HepG2 (cell line): ENCODE data around the gene PPM1M. TPM values are rescaled to one million over a fixed set of nuclear protein-coding genes. Genes with fewer than 3 reads are reported as not detected.

Experiments used
- AGO2 ChIP-seq: fragments of 200-400 bp; formaldehyde crosslinking; optimal IDR thresholded peaks from 2 replicates; pipeline ENCODE3; 2017; ENCODE audit warnings: mild to moderate bottlenecking, low read depth, low read length, moderate library complexity
- FIP1L1 ChIP-seq: fragments of 200-400 bp; formaldehyde crosslinking; IDR thresholded peaks from 2 replicates; pipeline ENCODE4 v1.6.1; 2018; ENCODE audit warnings: low read depth, mild to moderate bottlenecking, low read length, moderate library complexity, borderline replicate concordance; ENCODE audit not compliant: insufficient read depth
- KDM3A ChIP-seq: IDR thresholded peaks from 2 replicates; pipeline ENCODE4 v1.6.1; 2018; ENCODE audit warnings: low read depth, missing compliant biosample characterization
- KDM6A ChIP-seq: IDR thresholded peaks from 2 replicates; pipeline ENCODE4 v1.6.1; 2016; ENCODE audit warnings: low read depth
- MAZ ChIP-seq, 2 experiments: sonication (generic) in 1 of 2; formaldehyde crosslinking in 1 of 2; IDR thresholded peaks; 2 replicates each; pipeline versions ENCODE4 v1.5.0 to v1.6.1; 2012 to 2020; ENCODE audit warnings: low read depth in 2 of 2, mild to moderate bottlenecking in 2 of 2, borderline replicate concordance in 1 of 2, improper control_type of control experiment in 1 of 2, low read length in 1 of 2, missing genetic modification reagents in 1 of 2, moderate library complexity in 1 of 2
- MEIS2 ChIP-seq: sonication (generic); formaldehyde crosslinking; IDR thresholded peaks from 2 replicates; pipeline ENCODE4 v1.9.0; 2021; ENCODE audit warnings: mild to moderate bottlenecking, missing genetic modification reagents
- MTA1 ChIP-seq: sonication (generic); formaldehyde crosslinking; IDR thresholded peaks from 2 replicates; pipeline ENCODE4 v1.4.0; 2020; ENCODE audit warnings: missing genetic modification reagents, mild to moderate bottlenecking, borderline replicate concordance
- ZBTB7A ChIP-seq: sonication (generic); formaldehyde crosslinking; IDR thresholded peaks from 2 replicates; pipeline ENCODE4 v1.8.0; 2022; ENCODE audit warnings: mild to moderate bottlenecking, missing genetic modification reagents
- polyA plus RNA-seq, 8 experiments: library from polyadenylated mRNA; depleted of rRNA in 3 of 8; stranded (reverse) in 7 of 8; unstranded in 1 of 8; fragments of >200 nt; fragmentation: Illumina TruSeq in 4 of 8; extraction: Trizol in 4 of 8; gene quantifications; 2 replicates each; pipeline versions ENCODE4 v1.2.1 to v1.2.3, GENCODE V29; 2011 to 2016; ENCODE audit warnings: low read depth in 4 of 8, missing spikeins in 1 of 8, mixed read lengths in 1 of 8; ENCODE audit not compliant: insufficient read depth in 1 of 8
- total RNA-seq, 5 experiments: library from RNA; depleted of rRNA; stranded (reverse); fragments of >200 nt; fragmentation: Illumina TruSeq; extraction: Trizol; gene quantifications; 2 replicates each; pipeline ENCODE4 v1.2.3, GENCODE V29; 2016; ENCODE audit warnings: low read depth in 1 of 5
- TF ChIP-seq, protein P1 (sequence below): sonication (generic); formaldehyde crosslinking; IDR thresholded peaks from 2 replicates; pipeline ENCODE4 v1.5.0; 2020; ENCODE audit warnings: mild to moderate bottlenecking, missing genetic modification reagents, moderate library complexity
- TF ChIP-seq, protein P2 (sequence below): IDR thresholded peaks from 2 replicates; pipeline ENCODE4 v1.6.1; 2012; ENCODE audit warnings: low read length, improper control_type of control experiment

The PPM1M gene
- total and polyA plus RNA-seq, 2 of the 13 experiments (the other 11 are each of a cell fraction or from before 2014, with no cell fraction given): 2.5 to 5.9 TPM

DNA sequence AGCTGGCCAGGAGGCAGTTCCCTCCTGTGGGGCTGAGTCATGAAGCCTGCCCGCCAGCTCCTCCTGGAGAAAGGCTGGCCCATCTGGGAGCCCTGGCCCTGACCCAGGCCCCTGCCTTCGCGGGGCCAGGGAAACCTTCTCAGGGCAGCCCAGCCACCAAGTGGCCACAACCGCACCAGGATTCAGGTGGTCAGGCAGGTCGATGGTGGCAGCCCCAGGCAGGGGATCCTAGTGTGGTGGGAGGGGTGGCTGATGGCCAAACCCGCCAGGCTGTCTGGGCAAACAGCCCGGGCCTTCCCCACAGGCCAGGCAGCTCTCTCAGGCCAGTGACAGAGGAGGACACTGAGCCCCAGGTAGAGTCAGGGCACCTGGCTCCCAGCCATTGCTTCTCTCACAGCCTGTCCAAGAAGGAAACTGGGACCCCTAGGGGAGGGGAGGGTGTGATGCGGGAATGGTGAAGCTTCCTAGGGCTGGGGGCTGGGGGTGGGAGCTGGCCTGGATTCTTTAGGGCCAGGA is 7.8 kb upstream of the PPM1M start (continued):
- TF ChIP-seq, protein P1, sequence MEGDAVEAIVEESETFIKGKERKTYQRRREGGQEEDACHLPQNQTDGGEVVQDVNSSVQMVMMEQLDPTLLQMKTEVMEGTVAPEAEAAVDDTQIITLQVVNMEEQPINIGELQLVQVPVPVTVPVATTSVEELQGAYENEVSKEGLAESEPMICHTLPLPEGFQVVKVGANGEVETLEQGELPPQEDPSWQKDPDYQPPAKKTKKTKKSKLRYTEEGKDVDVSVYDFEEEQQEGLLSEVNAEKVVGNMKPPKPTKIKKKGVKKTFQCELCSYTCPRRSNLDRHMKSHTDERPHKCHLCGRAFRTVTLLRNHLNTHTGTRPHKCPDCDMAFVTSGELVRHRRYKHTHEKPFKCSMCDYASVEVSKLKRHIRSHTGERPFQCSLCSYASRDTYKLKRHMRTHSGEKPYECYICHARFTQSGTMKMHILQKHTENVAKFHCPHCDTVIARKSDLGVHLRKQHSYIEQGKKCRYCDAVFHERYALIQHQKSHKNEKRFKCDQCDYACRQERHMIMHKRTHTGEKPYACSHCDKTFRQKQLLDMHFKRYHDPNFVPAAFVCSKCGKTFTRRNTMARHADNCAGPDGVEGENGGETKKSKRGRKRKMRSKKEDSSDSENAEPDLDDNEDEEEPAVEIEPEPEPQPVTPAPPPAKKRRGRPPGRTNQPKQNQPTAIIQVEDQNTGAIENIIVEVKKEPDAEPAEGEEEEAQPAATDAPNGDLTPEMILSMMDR (CRISPR knock-in tag): peak; percentile 17; the same call in 1 of the 2 replicates
- TF ChIP-seq AGO2 (peak; percentile 65), KDM6A (CRISPR knock-in tag) (no peak), MAZ (IDR thresholded peaks at IDR 0.05; ENCODE audit: borderline replicate concordance, low read depth, low read length) (no peak), MAZ (CRISPR knock-in tag; IDR thresholded peaks at IDR 0.05; ENCODE audit: low read depth) (no peak), MEIS2 (CRISPR knock-in tag) (0 out of 2 replicates have a peak, but pooled peaks have one; percentile 14), MTA1 (CRISPR knock-in tag) (0 out of 2 replicates have a peak, but pooled peaks have one; percentile 52), FIP1L1 (0 out of 2 replicates have a peak, but pooled peaks have one; percentile 2), KDM3A (CRISPR knock-in tag) (0 out of 2 replicates have a peak, but pooled peaks have one; percentile 17), ZBTB7A (CRISPR knock-in tag) (0 out of 2 replicates have a peak, but pooled peaks have one; percentile 45)
- TF ChIP-seq, protein P2, sequence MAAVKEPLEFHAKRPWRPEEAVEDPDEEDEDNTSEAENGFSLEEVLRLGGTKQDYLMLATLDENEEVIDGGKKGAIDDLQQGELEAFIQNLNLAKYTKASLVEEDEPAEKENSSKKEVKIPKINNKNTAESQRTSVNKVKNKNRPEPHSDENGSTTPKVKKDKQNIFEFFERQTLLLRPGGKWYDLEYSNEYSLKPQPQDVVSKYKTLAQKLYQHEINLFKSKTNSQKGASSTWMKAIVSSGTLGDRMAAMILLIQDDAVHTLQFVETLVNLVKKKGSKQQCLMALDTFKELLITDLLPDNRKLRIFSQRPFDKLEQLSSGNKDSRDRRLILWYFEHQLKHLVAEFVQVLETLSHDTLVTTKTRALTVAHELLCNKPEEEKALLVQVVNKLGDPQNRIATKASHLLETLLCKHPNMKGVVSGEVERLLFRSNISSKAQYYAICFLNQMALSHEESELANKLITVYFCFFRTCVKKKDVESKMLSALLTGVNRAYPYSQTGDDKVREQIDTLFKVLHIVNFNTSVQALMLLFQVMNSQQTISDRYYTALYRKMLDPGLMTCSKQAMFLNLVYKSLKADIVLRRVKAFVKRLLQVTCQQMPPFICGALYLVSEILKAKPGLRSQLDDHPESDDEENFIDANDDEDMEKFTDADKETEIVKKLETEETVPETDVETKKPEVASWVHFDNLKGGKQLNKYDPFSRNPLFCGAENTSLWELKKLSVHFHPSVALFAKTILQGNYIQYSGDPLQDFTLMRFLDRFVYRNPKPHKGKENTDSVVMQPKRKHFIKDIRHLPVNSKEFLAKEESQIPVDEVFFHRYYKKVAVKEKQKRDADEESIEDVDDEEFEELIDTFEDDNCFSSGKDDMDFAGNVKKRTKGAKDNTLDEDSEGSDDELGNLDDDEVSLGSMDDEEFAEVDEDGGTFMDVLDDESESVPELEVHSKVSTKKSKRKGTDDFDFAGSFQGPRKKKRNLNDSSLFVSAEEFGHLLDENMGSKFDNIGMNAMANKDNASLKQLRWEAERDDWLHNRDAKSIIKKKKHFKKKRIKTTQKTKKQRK: no peak
